ENCODE data around the gene ZNF407.

ZNF407 gene

DNA sequence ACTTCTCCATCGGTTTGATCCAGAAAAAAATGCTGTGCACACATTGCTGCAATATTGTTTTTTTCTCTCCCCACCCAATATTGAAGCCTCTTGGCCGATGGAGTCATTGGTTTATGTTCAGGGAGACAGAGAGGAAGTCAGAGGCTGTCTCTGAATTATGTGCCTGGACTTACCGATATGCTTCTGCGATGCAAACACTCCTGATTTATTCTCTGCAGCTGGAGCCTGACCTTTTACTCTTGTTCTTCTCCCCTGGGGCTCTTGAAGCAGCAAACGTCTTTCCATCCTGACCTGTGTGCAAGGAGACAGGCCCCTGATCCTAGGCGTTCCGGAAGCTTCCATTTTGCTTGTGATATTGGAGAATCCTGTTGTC is 511.6 kb downstream of the ZNF407 start:
- Histone ChIP-seq H3K4me3 (ENCODE audit: insufficient read depth, low read length, poor library complexity, severe bottlenecking) (no peak overlapping the region), H3K27me3 (ENCODE audit: low read length) (no peaks in the 10 kb centered on the region), H3K79me2 (ENCODE audit: insufficient read depth, low read length) (no peaks in the 10 kb centered on the region), H3K9me3 (ENCODE audit: insufficient read depth, low read length) (no peaks in the 10 kb centered on the region), H3K9ac (ENCODE audit: low read length) (no peak overlapping the region), H2AFZ (ENCODE audit: low read depth, low read length, severe bottlenecking) (no peak overlapping the region), H3K27ac (ENCODE audit: low read depth, low read length) (no peak overlapping the region), H3F3A (ENCODE audit: insufficient read depth) (no peaks in the 10 kb centered on the region), H3K9me2 (replicated peaks; ENCODE audit: insufficient read depth, low read length) (no peaks in the 10 kb centered on the region), H3K4me2 (ENCODE audit: low read depth, low read length, poor library complexity, severe bottlenecking) (no peak overlapping the region), H4K20me1 (ENCODE audit: low read depth, low read length) (no peaks in the 10 kb centered on the region), H3K36me3 (ENCODE audit: low read length) (no peaks in the 10 kb centered on the region)
- TF ChIP-seq, protein P1, sequence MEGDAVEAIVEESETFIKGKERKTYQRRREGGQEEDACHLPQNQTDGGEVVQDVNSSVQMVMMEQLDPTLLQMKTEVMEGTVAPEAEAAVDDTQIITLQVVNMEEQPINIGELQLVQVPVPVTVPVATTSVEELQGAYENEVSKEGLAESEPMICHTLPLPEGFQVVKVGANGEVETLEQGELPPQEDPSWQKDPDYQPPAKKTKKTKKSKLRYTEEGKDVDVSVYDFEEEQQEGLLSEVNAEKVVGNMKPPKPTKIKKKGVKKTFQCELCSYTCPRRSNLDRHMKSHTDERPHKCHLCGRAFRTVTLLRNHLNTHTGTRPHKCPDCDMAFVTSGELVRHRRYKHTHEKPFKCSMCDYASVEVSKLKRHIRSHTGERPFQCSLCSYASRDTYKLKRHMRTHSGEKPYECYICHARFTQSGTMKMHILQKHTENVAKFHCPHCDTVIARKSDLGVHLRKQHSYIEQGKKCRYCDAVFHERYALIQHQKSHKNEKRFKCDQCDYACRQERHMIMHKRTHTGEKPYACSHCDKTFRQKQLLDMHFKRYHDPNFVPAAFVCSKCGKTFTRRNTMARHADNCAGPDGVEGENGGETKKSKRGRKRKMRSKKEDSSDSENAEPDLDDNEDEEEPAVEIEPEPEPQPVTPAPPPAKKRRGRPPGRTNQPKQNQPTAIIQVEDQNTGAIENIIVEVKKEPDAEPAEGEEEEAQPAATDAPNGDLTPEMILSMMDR (IDR thresholded peaks at IDR 0.05; ENCODE audit: insufficient read depth, low read length, poor library complexity, severe bottlenecking): no peak
- TF ChIP-seq EZH2phosphoT487 (conservative IDR thresholded peaks at IDR 0.05; ENCODE audit: low read length): no peak

- Histone ChIP-seq H3K4me3 (ENCODE audit: insufficient read depth, low read length, poor library complexity, severe bottlenecking) (no peak overlapping the region), H3K9ac (ENCODE audit: low read length) (no peak overlapping the region), H4K20me1 (ENCODE audit: low read depth, low read length) (no peaks in the 10 kb centered on the region), H3K4me2 (ENCODE audit: low read depth, low read length, poor library complexity, severe bottlenecking) (no peak overlapping the region), H3F3A (ENCODE audit: insufficient read depth) (no peaks in the 10 kb centered on the region), H2AFZ (ENCODE audit: low read depth, low read length, severe bottlenecking) (no peak overlapping the region), H3K27me3 (ENCODE audit: low read length) (no peaks in the 10 kb centered on the region), H3K9me2 (replicated peaks; ENCODE audit: insufficient read depth, low read length) (no peaks in the 10 kb centered on the region), H3K9me3 (ENCODE audit: insufficient read depth, low read length) (no peaks in the 10 kb centered on the region), H3K27ac (ENCODE audit: low read depth, low read length) (no peak overlapping the region), H3K36me3 (ENCODE audit: low read length) (no peaks in the 10 kb centered on the region), H3K79me2 (ENCODE audit: insufficient read depth, low read length) (no peaks in the 10 kb centered on the region)
- TF ChIP-seq EZH2phosphoT487 (conservative IDR thresholded peaks at IDR 0.05; ENCODE audit: low read length): no peak
- TF ChIP-seq, protein P1 (IDR thresholded peaks at IDR 0.05; ENCODE audit: insufficient read depth, low read length, poor library complexity, severe bottlenecking): no peak
These were observed 512.1 kb downstream of the ZNF407 start for GRCh38 chr18:75109819-75110218.

- no peak overlapping the region for H3K4me2 ChIP-seq (ENCODE audit: low read depth, low read length, poor library complexity, severe bottlenecking)
- H3K9me2 ChIP-seq (replicated peaks; ENCODE audit: insufficient read depth, low read length): no peaks in the 10 kb centered on the region
- H3K4me3 ChIP-seq (ENCODE audit: insufficient read depth, low read length, poor library complexity, severe bottlenecking): no peak overlapping the region
- H3K27me3 ChIP-seq (ENCODE audit: low read length): no peaks in the 10 kb centered on the region
- H2AFZ ChIP-seq (ENCODE audit: low read depth, low read length, severe bottlenecking): no peak overlapping the region
- H3F3A ChIP-seq (ENCODE audit: insufficient read depth): no peaks in the 10 kb centered on the region
- H3K9me3 ChIP-seq (ENCODE audit: insufficient read depth, low read length): no peaks in the 10 kb centered on the region
- H3K9ac ChIP-seq (ENCODE audit: low read length): no peak overlapping the region
- no peaks in the 10 kb centered on the region for H3K79me2 ChIP-seq (ENCODE audit: insufficient read depth, low read length)
- no peaks in the 10 kb centered on the region for H3K36me3 ChIP-seq (ENCODE audit: low read length)
- TF ChIP-seq EZH2phosphoT487 (conservative IDR thresholded peaks at IDR 0.05; ENCODE audit: low read length): no peak
- TF ChIP-seq, protein P1 (IDR thresholded peaks at IDR 0.05; ENCODE audit: insufficient read depth, low read length, poor library complexity, severe bottlenecking): no peak
- no peak overlapping the region for H3K27ac ChIP-seq (ENCODE audit: low read depth, low read length)
- no peaks in the 10 kb centered on the region for H4K20me1 ChIP-seq (ENCODE audit: low read depth, low read length)
These were observed 512.6 kb downstream of the ZNF407 start for GRCh38 chr18:75110311-75110710.
